Endothelial cell (in vitro differentiated cells): ENCODE measurements around the gene C2orf81. TPM values are rescaled to one million over a fixed set of nuclear protein-coding genes. Genes with fewer than 3 reads are reported as not detected.

Experiments
- DNase-seq: peaks from one replicate; pipeline ENCODE4 v3.0.0; 2021; ENCODE audit warnings: low spot score
- H3K27ac Mint-ChIP-seq: one replicate; pipeline ENCODE4 v1.8.0; 2021; ENCODE audit warnings: mixed read lengths, inconsistent platforms; ENCODE audit not compliant: unreplicated experiment
- H3K27me3 Mint-ChIP-seq: one replicate; pipeline ENCODE4 v1.8.0; 2021; ENCODE audit warnings: mild to moderate bottlenecking, moderate library complexity, mixed read lengths, inconsistent platforms; ENCODE audit not compliant: unreplicated experiment
- H3K36me3 Mint-ChIP-seq: one replicate; pipeline ENCODE4 v1.8.0; 2021; ENCODE audit warnings: mild to moderate bottlenecking, low read depth, mixed read lengths, inconsistent platforms; ENCODE audit not compliant: unreplicated experiment
- H3K4me1 Mint-ChIP-seq: one replicate; pipeline ENCODE4 v1.8.0; 2021; ENCODE audit warnings: mild to moderate bottlenecking, mixed read lengths, inconsistent platforms; ENCODE audit not compliant: unreplicated experiment
- H3K4me3 Mint-ChIP-seq: one replicate; pipeline ENCODE4 v1.8.0; 2021; ENCODE audit warnings: mild to moderate bottlenecking, mixed read lengths, inconsistent platforms; ENCODE audit not compliant: unreplicated experiment
- H3K9me3 Mint-ChIP-seq: one replicate; pipeline ENCODE4 v1.8.0; 2021; ENCODE audit warnings: mixed read lengths, inconsistent platforms; ENCODE audit not compliant: unreplicated experiment
- total RNA-seq: library from RNA; stranded (reverse); fragmentation: NEBNext Ultra II Directional; extraction: Animal tissue kit (Norgen Biotek cat#: 25700); gene quantifications from one replicate; pipeline ENCODE4 v1.2.1, GENCODE V29; 2021; ENCODE audit not compliant: unreplicated experiment
- TF ChIP-seq, protein P1 (sequence below): fragments of 200-600 bp; sonication (generic); IDR thresholded peaks from one replicate; pipeline ENCODE4 v1.5.0; 2021; ENCODE audit warnings: antibody characterized with exemption; ENCODE audit not compliant: unreplicated experiment

The C2orf81 gene
- total RNA-seq, 1 donor from 2014 or later, result 5.0 TPM

DNA sequence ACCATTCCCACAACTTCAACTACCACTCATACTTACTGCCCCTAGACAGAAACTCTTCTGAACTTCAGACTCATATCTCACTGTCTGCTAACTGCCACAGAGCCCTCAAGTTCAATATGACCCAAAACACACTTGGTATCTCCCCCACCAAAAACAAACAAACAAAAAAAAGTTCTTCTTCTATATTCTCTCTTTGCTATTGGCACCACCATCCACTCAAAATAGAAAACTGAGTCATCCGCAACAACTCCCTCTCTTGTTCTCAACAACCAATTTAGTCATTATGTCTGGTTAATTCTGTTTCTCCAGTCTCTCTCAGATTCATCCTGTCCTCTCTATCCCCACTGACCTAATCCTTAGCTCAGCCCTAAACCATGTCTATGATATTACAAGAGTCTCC is 34.1 kb downstream of the C2orf81 start:
- DNase-seq, result no peak
- H3K36me3 Mint-ChIP-seq, result no peaks in the 10 kb centered on the region
- no peaks in the 10 kb centered on the region for H3K9me3 Mint-ChIP-seq
- H3K4me3 Mint-ChIP-seq, result no peak overlapping the region
- H3K27ac Mint-ChIP-seq, result no peak overlapping the region
- TF ChIP-seq, protein P1, sequence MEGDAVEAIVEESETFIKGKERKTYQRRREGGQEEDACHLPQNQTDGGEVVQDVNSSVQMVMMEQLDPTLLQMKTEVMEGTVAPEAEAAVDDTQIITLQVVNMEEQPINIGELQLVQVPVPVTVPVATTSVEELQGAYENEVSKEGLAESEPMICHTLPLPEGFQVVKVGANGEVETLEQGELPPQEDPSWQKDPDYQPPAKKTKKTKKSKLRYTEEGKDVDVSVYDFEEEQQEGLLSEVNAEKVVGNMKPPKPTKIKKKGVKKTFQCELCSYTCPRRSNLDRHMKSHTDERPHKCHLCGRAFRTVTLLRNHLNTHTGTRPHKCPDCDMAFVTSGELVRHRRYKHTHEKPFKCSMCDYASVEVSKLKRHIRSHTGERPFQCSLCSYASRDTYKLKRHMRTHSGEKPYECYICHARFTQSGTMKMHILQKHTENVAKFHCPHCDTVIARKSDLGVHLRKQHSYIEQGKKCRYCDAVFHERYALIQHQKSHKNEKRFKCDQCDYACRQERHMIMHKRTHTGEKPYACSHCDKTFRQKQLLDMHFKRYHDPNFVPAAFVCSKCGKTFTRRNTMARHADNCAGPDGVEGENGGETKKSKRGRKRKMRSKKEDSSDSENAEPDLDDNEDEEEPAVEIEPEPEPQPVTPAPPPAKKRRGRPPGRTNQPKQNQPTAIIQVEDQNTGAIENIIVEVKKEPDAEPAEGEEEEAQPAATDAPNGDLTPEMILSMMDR, result no peak
- peaks cover 4% of the 10 kb centered on the region for H3K27me3 Mint-ChIP-seq
- peaks cover 18% of the 10 kb centered on the region for H3K4me1 Mint-ChIP-seq

DNA sequence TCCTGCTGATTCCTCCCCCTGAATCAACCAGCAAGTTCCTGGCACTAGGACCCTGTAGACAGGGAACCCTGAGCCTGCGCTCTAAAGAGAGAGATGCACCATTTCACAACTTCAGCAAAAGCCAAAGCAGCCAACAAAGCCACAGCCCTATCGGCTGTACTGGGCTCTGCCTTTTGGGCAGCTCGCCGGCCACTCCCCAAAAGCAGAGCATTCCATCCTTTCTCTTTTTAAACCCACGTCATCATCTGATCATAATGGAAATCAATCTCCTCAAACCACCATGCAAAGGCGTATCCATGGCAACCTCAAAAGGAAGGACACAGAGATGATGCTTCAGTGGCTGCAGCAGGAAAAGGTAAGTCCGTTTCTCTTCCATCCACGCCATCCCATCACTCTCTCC is 36.0 kb downstream of the C2orf81 start:
- Mint-ChIP-seq H3K36me3 (peaks cover 5% of the 10 kb centered on the region), H3K4me3 (no peak overlapping the region), H3K9me3 (no peaks in the 10 kb centered on the region), H3K27me3 (no peaks in the 10 kb centered on the region), H3K4me1 (peaks cover 17% of the 10 kb centered on the region), H3K27ac (no peak overlapping the region)
- DNase-seq, result no peak
- TF ChIP-seq, protein P1, result no peak

DNA sequence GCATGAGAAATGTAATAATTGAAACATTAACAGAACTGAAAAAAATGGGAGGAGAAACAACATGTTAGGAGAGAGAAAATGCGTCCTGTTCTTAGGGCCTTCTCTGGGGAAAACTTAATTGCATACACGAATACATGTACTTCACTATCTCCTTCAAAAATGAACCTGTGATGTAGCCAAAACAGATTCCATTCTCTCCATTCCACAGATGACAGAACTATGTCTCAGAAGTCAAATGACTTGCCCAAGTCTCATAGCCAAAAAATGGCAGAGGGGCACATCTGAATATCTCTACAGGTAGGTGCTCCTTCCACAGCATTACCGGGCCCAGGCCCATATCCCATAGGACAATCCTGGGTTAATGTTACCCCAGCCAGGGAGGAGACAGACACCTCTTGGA is 37.4 kb downstream of the C2orf81 start:
- H3K36me3 Mint-ChIP-seq, result peaks cover 5% of the 10 kb centered on the region
- peaks cover 26% of the 10 kb centered on the region for H3K4me1 Mint-ChIP-seq
- no peaks in the 10 kb centered on the region for H3K9me3 Mint-ChIP-seq
- TF ChIP-seq, protein P1, result no peak
- no peak overlapping the region for H3K4me3 Mint-ChIP-seq
- DNase-seq, result no peak
- no peak overlapping the region for H3K27ac Mint-ChIP-seq
- no peaks in the 10 kb centered on the region for H3K27me3 Mint-ChIP-seq

DNA sequence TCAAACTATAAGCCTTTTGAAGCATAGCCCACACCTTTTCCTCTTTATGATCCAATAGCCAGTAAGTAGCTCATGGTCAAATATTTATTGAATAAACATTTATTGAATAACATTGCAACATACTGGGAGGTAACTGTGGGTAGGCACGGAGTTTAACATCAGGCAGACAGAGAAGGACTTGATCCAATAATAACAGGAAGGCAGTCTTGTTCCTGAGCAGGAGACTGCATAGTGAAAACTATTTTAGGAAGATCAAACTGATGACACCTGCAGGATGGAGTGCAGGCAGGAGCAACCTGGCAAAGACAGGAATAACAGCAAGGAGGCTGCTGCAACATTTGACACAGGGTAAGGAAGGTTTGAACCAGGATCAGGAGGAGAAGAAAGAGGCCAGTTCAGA is 38.2 kb downstream of the C2orf81 start:
- H3K9me3 Mint-ChIP-seq, result no peaks in the 10 kb centered on the region
- H3K27me3 Mint-ChIP-seq, result no peaks in the 10 kb centered on the region
- H3K36me3 Mint-ChIP-seq, result peaks cover 5% of the 10 kb centered on the region
- H3K4me1 Mint-ChIP-seq, result peaks cover 29% of the 10 kb centered on the region
- DNase-seq, result no peak
- TF ChIP-seq, protein P1, result no peak
- H3K4me3 Mint-ChIP-seq, result no peak overlapping the region
- H3K27ac Mint-ChIP-seq, result peak overlapping the region; percentile 43

DNA sequence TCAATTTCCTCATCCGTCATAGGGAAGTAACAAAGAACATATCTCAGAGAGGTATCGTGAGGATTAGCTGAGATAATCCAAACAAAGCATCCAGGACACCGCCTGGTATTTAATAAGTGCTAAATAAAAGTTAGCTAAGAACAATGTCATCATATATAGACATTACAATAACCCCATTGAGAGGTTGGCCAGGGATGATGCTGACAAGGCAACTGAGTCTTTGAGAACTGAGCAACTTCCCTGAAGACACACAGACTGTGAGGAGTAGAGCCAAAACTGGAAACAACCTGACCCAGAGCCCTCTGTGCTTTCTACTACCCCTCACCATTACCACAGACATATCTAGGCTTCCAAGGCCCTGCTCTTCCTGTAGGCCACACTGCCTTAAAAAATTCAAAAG is 39.7 kb downstream of the C2orf81 start:
- Mint-ChIP-seq H3K36me3 (peaks cover 17% of the 10 kb centered on the region), H3K27me3 (no peaks in the 10 kb centered on the region), H3K27ac (no peak overlapping the region), H3K4me1 (peaks cover 29% of the 10 kb centered on the region), H3K4me3 (no peak overlapping the region), H3K9me3 (no peaks in the 10 kb centered on the region)
- TF ChIP-seq, protein P1, result no peak
- no peak for DNase-seq
